Measurements from ENCODE around the gene DSG4. TPM values are rescaled to one million over a fixed set of nuclear protein-coding genes. Genes with fewer than 3 reads are reported as not detected.

DSG4 gene
- total RNA-seq, 1 experiment from 2014 or later, result 0.07 TPM

GRCh38 chr18:31439807-31440325 lies 63.3 kb downstream of the DSG4 start:
- TF ChIP-seq ATF3 (IDR thresholded peaks at IDR 0.05) (no peak), JUND (IDR thresholded peaks at IDR 0.05) (no peak), MAX (IDR thresholded peaks at IDR 0.05) (no peak), POLR2AphosphoS5 (IDR thresholded peaks at IDR 0.05; ENCODE audit: low read depth, low read length) (no peak), EZH2phosphoT487 (IDR thresholded peaks at IDR 0.05; ENCODE audit: borderline replicate concordance) (no peak), EZH2 (IDR thresholded peaks at IDR 0.05) (no peak), ZBTB33 (IDR thresholded peaks at IDR 0.05; ENCODE audit: extremely low read depth, insufficient replicate concordance, low read length) (no peak), SIN3A (IDR thresholded peaks at IDR 0.05; ENCODE audit: low read depth) (no peak), RAD21 (IDR thresholded peaks at IDR 0.05; ENCODE audit: low read depth) (no peak), FOSL1 (IDR thresholded peaks at IDR 0.05; ENCODE audit: low read depth) (no peak), CEBPB (IDR thresholded peaks at IDR 0.05; ENCODE audit: low read depth) (no peak), POLR2A (IDR thresholded peaks at IDR 0.05; ENCODE audit: borderline replicate concordance, extremely low read depth, insufficient read depth, insufficient read length) (no peak), CBX3 (IDR thresholded peaks at IDR 0.05; ENCODE audit: low read depth) (no peak)
- intact Hi-C loops (cut with micrococcal nuclease), result no loop called here
- Histone ChIP-seq H3K9me3 (ENCODE audit: control insufficient read depth in 1 of 2, insufficient read depth in 1 of 2, low read depth in 1 of 2, low read length in 2 of 2) (no peaks in the 10 kb centered on the region), H4K20me1 (ENCODE audit: insufficient read depth) (no peaks in the 10 kb centered on the region), H3K9me2 (ENCODE audit: insufficient read depth) (no peaks in the 10 kb centered on the region), H3K36me3 (ENCODE audit: control insufficient read depth in 1 of 2, insufficient read depth in 2 of 2, low read length in 2 of 2) (no peaks in the 10 kb centered on the region), H3K27me3 (ENCODE audit: insufficient read depth, low read length) (no peaks in the 10 kb centered on the region), H3K4me3 (replicated peaks in 1 of 2; ENCODE audit: low read depth in 1 of 2, low read length in 2 of 2) (no peak overlapping the region), H3K4me2 (ENCODE audit: low read length) (no peak overlapping the region), H3K27ac (ENCODE audit: low read depth, low read length) (no peak overlapping the region), H3K4me1 (ENCODE audit: control insufficient read depth in 1 of 2, insufficient read depth in 2 of 2, low read length in 2 of 2) (peaks cover 0 to 5% of the 10 kb centered on the region in 2 experiments; a peak in 1 of 4 replicates), H3K9ac (ENCODE audit: low read length) (no peak overlapping the region), H3K79me2 (ENCODE audit: insufficient read depth, low read length) (no peaks in the 10 kb centered on the region), H2AFZ (ENCODE audit: low read depth, low read length, poor library complexity, severe bottlenecking) (no peak overlapping the region)
- CTCF ChIA-PET, result interaction anchor here (1.4 to 2.4 kb wide), 2 partner anchors 15 kb away, joined by 3 to 10 read pairs; no protein-coding TSS in a partner anchor
- POLR2A ChIA-PET, result no interaction called here
- BruUV-seq (replicated peaks), result no TSS peak
- RAD21 ChIA-PET (ENCODE audit: low non-redundant PET in 1 of 2, low total read pairs in 2 of 2, uncharacterized antibody in 2 of 2, unreplicated experiment in 2 of 2), result interaction anchor here in 1 of 2 experiments (0.7 kb wide), 1 partner anchor 109 kb away, joined by 3 read pairs; no protein-coding TSS in a partner anchor
- ATAC-seq (no peak), DNase-seq (ENCODE audit: low read depth, low spot score) (no peak)
